ENCODE measurements around the gene DIO3. TPM values are rescaled to one million over a fixed set of nuclear protein-coding genes. Genes with fewer than 3 reads are reported as not detected.

DIO3 gene
- total RNA-seq, 5 donors from 2014 or later (not counting 1 experiment from before 2014, with no cell fraction given), result not detected

DNA sequence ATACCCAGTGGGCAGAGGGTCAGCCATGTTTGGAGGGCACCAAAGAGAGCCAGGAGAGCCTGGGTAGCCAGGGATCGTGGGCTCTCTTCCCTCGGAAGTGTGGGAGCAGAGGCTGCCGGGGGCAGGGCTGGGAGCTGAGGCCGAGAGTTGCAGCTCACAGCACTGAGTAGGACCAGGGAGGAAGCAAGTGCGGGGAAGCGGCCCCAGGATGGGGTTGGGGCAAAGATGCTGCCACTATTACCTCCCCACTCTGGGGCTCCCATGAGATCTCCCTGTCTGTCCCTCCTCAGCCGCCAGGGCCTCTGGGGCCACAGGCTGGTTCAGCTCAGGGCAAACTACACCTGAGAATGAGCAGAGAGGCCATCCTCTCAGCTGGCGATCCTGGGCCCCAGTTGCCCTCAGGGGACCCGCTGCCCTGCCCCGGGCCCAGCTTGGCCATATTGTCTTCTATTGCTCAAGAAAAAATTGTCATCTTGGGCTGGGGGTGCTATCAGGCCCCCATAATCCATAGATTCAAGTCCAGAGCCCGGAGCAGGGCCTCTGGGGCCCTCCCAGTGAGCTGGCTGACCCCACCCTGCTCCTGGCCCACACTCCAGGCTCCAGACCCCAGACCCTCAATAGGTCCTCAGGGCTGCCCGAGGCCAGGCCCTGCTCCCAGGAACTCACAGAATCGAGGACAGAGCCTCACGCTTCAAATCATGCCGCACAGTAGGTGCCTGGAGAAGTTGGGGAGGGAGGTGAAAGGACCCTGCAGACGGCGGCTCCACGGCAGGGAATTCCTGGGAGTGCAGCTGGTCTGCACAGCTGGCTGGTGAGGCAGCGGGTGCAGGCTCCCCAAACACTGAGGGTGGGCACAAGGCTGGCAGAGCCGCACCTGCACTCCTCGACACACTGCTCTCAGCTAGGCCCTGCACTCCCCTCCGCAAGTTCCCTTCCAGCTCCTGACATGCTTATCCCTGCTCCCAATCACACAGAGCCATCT is 20.5 kb upstream of the DIO3 start:
- WGBS (ENCODE audit: insufficient coverage), result 84% methylated on average over 14 of the region's 22 CpGs
- no peaks in the 10 kb centered on the region for H3K36me3 Mint-ChIP-seq
- H3K27ac Mint-ChIP-seq, result no peak overlapping the region
- CTCF ChIA-PET, result no interaction called here
- POLR2A ChIA-PET, result no interaction called here
- H3K27me3 ChIP-seq (replicated peaks in 1 of 2; ENCODE audit: control insufficient read depth in 2 of 2, extremely low read depth in 1 of 2, insufficient read depth in 2 of 2, low read length in 1 of 2), result peaks cover 0 to 43% of the 10 kb centered on the region in 2 experiments
- DNase-seq (no peak), ATAC-seq (replicated peaks in 1 of 4) (no peak)
- H3K9me3 Mint-ChIP-seq, result peaks cover 2 to 5% (median 4%) of the 10 kb centered on the region in 3 donors
- H3K9me3 ChIP-seq, result no peaks in the 10 kb centered on the region
- H3K27me3 Mint-ChIP-seq, result peaks cover 11 to 13% of the 10 kb centered on the region in 2 donors
- peaks cover 5 to 7% (median 6%) of the 10 kb centered on the region in 3 donors for H3K4me1 Mint-ChIP-seq
- no peak overlapping the region for H3K4me3 ChIP-seq (ENCODE audit: control insufficient read depth in 1 of 2, extremely low read depth in 1 of 2, low read length in 1 of 2)
- H3K4me3 Mint-ChIP-seq, result no peak overlapping the region
- peaks cover 0 to 10% of the 10 kb centered on the region in 2 experiments for H3K4me1 ChIP-seq (ENCODE audit: control insufficient read depth in 1 of 2, extremely low read depth in 1 of 2, insufficient read depth in 2 of 2, low read length in 2 of 2)
- H3K27ac ChIP-seq (ENCODE audit: low read length), result no peak overlapping the region
- H3K36me3 ChIP-seq (ENCODE audit: control insufficient read depth in 2 of 2, extremely low read depth in 1 of 2, insufficient read depth in 1 of 2, low read length in 1 of 2), result no peaks in the 10 kb centered on the region

DNA sequence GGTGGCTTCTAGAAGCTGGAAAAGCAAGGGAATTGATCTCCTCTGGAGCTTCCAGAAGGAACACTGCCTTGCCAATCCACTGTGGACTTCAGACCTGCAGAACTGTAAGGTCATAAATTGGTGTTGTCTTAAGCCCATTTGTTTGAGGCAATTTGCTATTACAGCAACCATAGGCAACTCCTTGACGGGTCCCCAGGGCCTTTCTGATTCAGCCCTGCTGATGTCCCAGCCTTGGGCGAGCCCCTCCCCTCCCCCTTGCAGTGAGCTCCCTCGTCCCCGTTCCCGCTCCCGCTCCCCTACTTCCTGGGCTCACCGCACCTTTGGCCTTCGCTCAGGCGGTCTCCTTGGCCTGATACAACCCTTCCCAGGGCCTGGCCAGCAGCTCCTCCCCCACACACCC is 18.9 kb upstream of the DIO3 start:
- no peak overlapping the region for H3K4me3 ChIP-seq (ENCODE audit: control insufficient read depth in 1 of 2, extremely low read depth in 1 of 2, low read length in 1 of 2)
- no peak overlapping the region for H3K27ac ChIP-seq (ENCODE audit: low read length)
- H3K4me1 Mint-ChIP-seq, result no peaks in the 10 kb centered on the region
- H3K4me1 ChIP-seq (ENCODE audit: control insufficient read depth in 1 of 2, extremely low read depth in 1 of 2, insufficient read depth in 2 of 2, low read length in 2 of 2), result no peaks in the 10 kb centered on the region
- H3K36me3 ChIP-seq (ENCODE audit: control insufficient read depth in 2 of 2, extremely low read depth in 1 of 2, insufficient read depth in 1 of 2, low read length in 1 of 2), result no peaks in the 10 kb centered on the region
- peaks cover 0 to 37% of the 10 kb centered on the region in 2 experiments for H3K27me3 ChIP-seq (replicated peaks in 1 of 2; ENCODE audit: control insufficient read depth in 2 of 2, extremely low read depth in 1 of 2, insufficient read depth in 2 of 2, low read length in 1 of 2)
- ChIA-PET POLR2A (no interaction called here), CTCF (no interaction called here)
- H3K4me3 Mint-ChIP-seq, result no peak overlapping the region
- ATAC-seq (replicated peaks in 1 of 4), result no peak
- peaks cover 2 to 5% (median 4%) of the 10 kb centered on the region in 3 donors for H3K9me3 Mint-ChIP-seq
- no peak for DNase-seq
- H3K36me3 Mint-ChIP-seq, result no peaks in the 10 kb centered on the region
- no peaks in the 10 kb centered on the region for H3K9me3 ChIP-seq
- H3K27me3 Mint-ChIP-seq, result peaks cover 7 to 8% of the 10 kb centered on the region in 2 donors
- 87% methylated on average over 9 of the region's 9 CpGs for WGBS (ENCODE audit: insufficient coverage)
- H3K27ac Mint-ChIP-seq, result no peak overlapping the region

DNA sequence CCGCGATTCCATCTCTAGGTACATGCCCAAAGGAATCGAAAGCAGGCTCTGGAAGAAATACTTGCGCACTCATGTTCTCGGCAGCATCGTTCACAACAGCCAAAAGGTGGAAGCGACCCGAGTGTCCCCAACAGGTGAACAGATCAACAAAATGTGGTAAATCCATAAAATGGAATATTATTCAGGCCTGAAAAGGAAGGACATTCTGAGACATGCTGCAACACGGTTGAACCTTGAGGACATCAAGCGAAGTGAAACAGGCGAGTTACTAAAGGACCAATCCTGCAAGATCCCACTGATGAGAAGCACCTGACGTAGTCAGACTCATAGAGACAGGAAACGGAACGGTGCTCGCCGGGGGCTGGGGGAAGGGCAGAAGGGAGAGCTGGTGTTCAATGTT is 17.5 kb upstream of the DIO3 start:
- ChIA-PET CTCF (no interaction called here), POLR2A (no interaction called here)
- Histone ChIP-seq H3K27ac (ENCODE audit: low read length) (no peak overlapping the region), H3K4me3 (ENCODE audit: control insufficient read depth in 1 of 2, extremely low read depth in 1 of 2, low read length in 1 of 2) (no peak overlapping the region), H3K27me3 (replicated peaks in 1 of 2; ENCODE audit: control insufficient read depth in 2 of 2, extremely low read depth in 1 of 2, insufficient read depth in 2 of 2, low read length in 1 of 2) (peaks cover 0 to 37% of the 10 kb centered on the region in 2 experiments), H3K9me3 (no peaks in the 10 kb centered on the region), H3K4me1 (ENCODE audit: control insufficient read depth in 1 of 2, extremely low read depth in 1 of 2, insufficient read depth in 2 of 2, low read length in 2 of 2) (no peaks in the 10 kb centered on the region), H3K36me3 (ENCODE audit: control insufficient read depth in 2 of 2, extremely low read depth in 1 of 2, insufficient read depth in 1 of 2, low read length in 1 of 2) (no peaks in the 10 kb centered on the region)
- no peak overlapping the region for H3K27ac Mint-ChIP-seq
- H3K36me3 Mint-ChIP-seq, result no peaks in the 10 kb centered on the region
- no peaks in the 10 kb centered on the region for H3K4me1 Mint-ChIP-seq
- DNase-seq (no peak), ATAC-seq (replicated peaks in 1 of 4) (no peak)
- WGBS (ENCODE audit: insufficient coverage), result 96% methylated on average over 16 of the region's 16 CpGs
- H3K9me3 Mint-ChIP-seq, result peaks cover 2 to 5% (median 4%) of the 10 kb centered on the region in 3 donors
- H3K27me3 Mint-ChIP-seq, result peaks cover 3 to 4% of the 10 kb centered on the region in 2 donors
- H3K4me3 Mint-ChIP-seq, result no peak overlapping the region

DNA sequence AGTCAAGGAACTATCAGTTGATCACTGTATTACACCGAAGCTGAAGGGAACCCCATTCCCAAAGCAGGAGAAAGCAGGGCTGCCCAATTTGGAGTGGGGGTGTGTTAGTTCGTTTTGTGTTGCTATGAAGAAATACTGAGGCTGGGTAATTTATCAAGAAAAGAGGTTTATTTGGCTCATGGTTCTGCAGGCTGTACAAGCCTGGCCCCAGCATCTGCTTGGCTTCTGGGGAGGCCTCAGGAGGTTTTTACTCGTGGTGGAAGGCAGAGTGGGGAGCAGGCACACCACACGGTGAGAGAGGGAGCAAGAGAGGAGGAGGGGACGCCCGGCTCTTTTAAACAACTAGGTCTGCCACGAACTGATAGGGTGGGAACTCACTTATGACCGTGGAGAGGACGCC is 16.7 kb upstream of the DIO3 start:
- ATAC-seq (replicated peaks in 1 of 4) (no peak), DNase-seq (no peak)
- peaks cover 2 to 5% (median 4%) of the 10 kb centered on the region in 3 donors for H3K9me3 Mint-ChIP-seq

DNA sequence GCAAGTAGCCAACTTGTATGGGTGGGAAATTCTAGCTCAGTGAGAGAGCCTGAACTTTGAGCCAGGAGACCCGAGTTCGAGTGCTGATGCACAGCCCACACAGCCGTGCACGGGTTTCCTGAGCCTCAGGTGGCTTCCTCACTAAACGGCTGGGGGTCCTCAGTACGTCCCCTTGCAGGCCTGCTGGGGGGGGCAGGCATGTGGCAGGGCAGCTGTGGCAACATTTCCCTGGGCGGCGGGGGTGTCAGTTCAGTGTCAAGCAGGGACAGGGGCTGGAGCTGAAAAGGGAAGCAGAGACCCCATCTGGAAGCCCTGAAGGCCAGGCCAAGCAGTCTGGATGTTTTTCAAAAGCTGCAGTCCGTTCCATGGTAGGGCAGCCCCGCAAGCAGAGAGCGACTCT is 14.6 kb upstream of the DIO3 start:
- ATAC-seq (replicated peaks in 1 of 4), result no peak
- Mint-ChIP-seq H3K9me3 (peaks cover 2 to 5% (median 4%) of the 10 kb centered on the region in 3 donors), H3K4me1 (no peaks in the 10 kb centered on the region), H3K27me3 (peaks cover 3 to 8% of the 10 kb centered on the region in 2 donors), H3K36me3 (no peaks in the 10 kb centered on the region), H3K27ac (no peak overlapping the region), H3K4me3 (no peak overlapping the region)
- no peaks in the 10 kb centered on the region for H3K4me1 ChIP-seq (ENCODE audit: control insufficient read depth in 1 of 2, extremely low read depth in 1 of 2, insufficient read depth in 2 of 2, low read length in 2 of 2)
- DNase-seq, result no peak
- H3K4me3 ChIP-seq (ENCODE audit: control insufficient read depth in 1 of 2, extremely low read depth in 1 of 2, low read length in 1 of 2), result no peak overlapping the region
- no peaks in the 10 kb centered on the region for H3K9me3 ChIP-seq
- H3K27me3 ChIP-seq (replicated peaks in 1 of 2; ENCODE audit: control insufficient read depth in 2 of 2, extremely low read depth in 1 of 2, insufficient read depth in 2 of 2, low read length in 1 of 2), result peaks cover 0 to 36% of the 10 kb centered on the region in 2 experiments
- POLR2A ChIA-PET, result no interaction called here
- H3K36me3 ChIP-seq (ENCODE audit: control insufficient read depth in 2 of 2, extremely low read depth in 1 of 2, insufficient read depth in 1 of 2, low read length in 1 of 2), result no peaks in the 10 kb centered on the region
- no peak overlapping the region for H3K27ac ChIP-seq (ENCODE audit: low read length)
- CTCF ChIA-PET, result no interaction called here
- WGBS (ENCODE audit: insufficient coverage), result 78% methylated on average over 8 of the region's 11 CpGs

More for the DNA sequence above, 16.7 kb upstream of the DIO3 start:
- H3K4me1 Mint-ChIP-seq, result no peaks in the 10 kb centered on the region
- ChIA-PET POLR2A (no interaction called here), CTCF (no interaction called here)
- no peak overlapping the region for H3K4me3 Mint-ChIP-seq
- no peaks in the 10 kb centered on the region for H3K36me3 Mint-ChIP-seq
- no peak overlapping the region for H3K27ac Mint-ChIP-seq
- peaks cover 3 to 4% of the 10 kb centered on the region in 2 donors for H3K27me3 Mint-ChIP-seq
- WGBS (ENCODE audit: insufficient coverage), result 77% methylated on average over 5 of the region's 9 CpGs
- no peak overlapping the region for H3K27ac ChIP-seq (ENCODE audit: low read length)
- no peaks in the 10 kb centered on the region for H3K4me1 ChIP-seq (ENCODE audit: control insufficient read depth in 1 of 2, extremely low read depth in 1 of 2, insufficient read depth in 2 of 2, low read length in 2 of 2)
- H3K27me3 ChIP-seq (replicated peaks in 1 of 2; ENCODE audit: control insufficient read depth in 2 of 2, extremely low read depth in 1 of 2, insufficient read depth in 2 of 2, low read length in 1 of 2), result peaks cover 0 to 38% of the 10 kb centered on the region in 2 experiments
- H3K4me3 ChIP-seq (ENCODE audit: control insufficient read depth in 1 of 2, extremely low read depth in 1 of 2, low read length in 1 of 2), result no peak overlapping the region
- no peaks in the 10 kb centered on the region for H3K9me3 ChIP-seq
- no peaks in the 10 kb centered on the region for H3K36me3 ChIP-seq (ENCODE audit: control insufficient read depth in 2 of 2, extremely low read depth in 1 of 2, insufficient read depth in 1 of 2, low read length in 1 of 2)

DNA sequence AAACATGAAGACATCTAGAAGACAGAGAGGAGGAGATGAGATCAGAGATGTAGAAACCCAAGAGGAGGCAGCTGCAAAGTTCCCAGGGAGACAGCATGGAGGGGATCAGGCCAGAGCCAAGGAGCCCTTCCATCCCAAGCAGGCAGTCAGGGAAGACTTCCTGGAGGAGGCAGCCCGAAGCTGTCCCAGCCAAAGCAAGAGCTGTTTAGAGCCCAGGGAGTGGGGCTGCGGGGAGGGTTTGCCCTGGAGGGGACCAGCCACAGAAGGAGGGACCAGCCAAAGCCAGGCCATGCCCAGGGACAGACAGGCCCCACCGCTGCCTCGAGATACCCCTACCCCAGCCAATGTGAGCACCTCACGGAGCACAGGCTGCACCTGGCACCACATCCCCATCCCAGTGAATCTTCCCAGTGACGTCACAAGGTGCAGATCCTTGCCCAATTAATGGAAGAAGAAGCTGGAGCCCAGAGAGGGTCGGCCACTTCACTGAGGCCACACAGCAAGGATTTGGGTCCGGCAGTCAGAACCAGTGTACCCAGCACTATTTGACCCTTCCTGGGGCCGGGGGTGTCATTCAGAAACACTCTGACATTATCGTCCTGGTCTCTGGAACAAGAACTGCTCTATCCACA is 14.1 kb upstream of the DIO3 start:
- Mint-ChIP-seq H3K27ac (no peak overlapping the region), H3K4me1 (no peaks in the 10 kb centered on the region), H3K27me3 (peaks cover 5 to 8% of the 10 kb centered on the region in 2 donors), H3K4me3 (no peak overlapping the region), H3K9me3 (peaks cover 2 to 5% (median 4%) of the 10 kb centered on the region in 3 donors), H3K36me3 (no peaks in the 10 kb centered on the region)
- no peaks in the 10 kb centered on the region for H3K4me1 ChIP-seq (ENCODE audit: control insufficient read depth in 1 of 2, extremely low read depth in 1 of 2, insufficient read depth in 2 of 2, low read length in 2 of 2)
- no peaks in the 10 kb centered on the region for H3K9me3 ChIP-seq
- no peaks in the 10 kb centered on the region for H3K36me3 ChIP-seq (ENCODE audit: control insufficient read depth in 2 of 2, extremely low read depth in 1 of 2, insufficient read depth in 1 of 2, low read length in 1 of 2)
- no peak for DNase-seq
- CTCF ChIA-PET, result no interaction called here
- no peak overlapping the region for H3K4me3 ChIP-seq (ENCODE audit: control insufficient read depth in 1 of 2, extremely low read depth in 1 of 2, low read length in 1 of 2)
- WGBS (ENCODE audit: insufficient coverage), result 71% methylated on average over 6 of the region's 10 CpGs
- no peak for ATAC-seq (replicated peaks in 1 of 4)
- POLR2A ChIA-PET, result no interaction called here
- peaks cover 0 to 34% of the 10 kb centered on the region in 2 experiments for H3K27me3 ChIP-seq (replicated peaks in 1 of 2; ENCODE audit: control insufficient read depth in 2 of 2, extremely low read depth in 1 of 2, insufficient read depth in 2 of 2, low read length in 1 of 2)
- H3K27ac ChIP-seq (ENCODE audit: low read length), result no peak overlapping the region
